NB4 (cell line): ENCODE results near the gene EXOSC7.

Experiments used
- DNase-seq: peaks from one replicate; pipeline ENCODE4 v3.0.0; 2010; ENCODE audit warnings: low read depth
- H3K4me3 ChIP-seq: one replicate; pipeline ENCODE4 v1.5.1; 2011; ENCODE audit warnings: mild to moderate bottlenecking, low read depth, low read length, moderate library complexity
- MAX ChIP-seq: IDR thresholded peaks from 2 replicates; pipeline ENCODE4 v1.6.1; 2011; ENCODE audit warnings: low read depth, low read length
- MYC ChIP-seq: IDR thresholded peaks from 2 replicates; pipeline ENCODE4 v1.6.1; 2011; ENCODE audit warnings: low read depth, low read length
- POLR2A ChIP-seq: IDR thresholded peaks from 2 replicates; pipeline ENCODE4 v1.6.1; 2011; ENCODE audit warnings: mild to moderate bottlenecking; ENCODE audit not compliant: insufficient read length; ENCODE audit errors: extremely low read depth
- TF ChIP-seq, protein P1 (sequence below): IDR thresholded peaks from one replicate; pipeline ENCODE4 v1.5.1; 2012; ENCODE audit warnings: low read depth, low read length

The EXOSC7 gene

DNA sequence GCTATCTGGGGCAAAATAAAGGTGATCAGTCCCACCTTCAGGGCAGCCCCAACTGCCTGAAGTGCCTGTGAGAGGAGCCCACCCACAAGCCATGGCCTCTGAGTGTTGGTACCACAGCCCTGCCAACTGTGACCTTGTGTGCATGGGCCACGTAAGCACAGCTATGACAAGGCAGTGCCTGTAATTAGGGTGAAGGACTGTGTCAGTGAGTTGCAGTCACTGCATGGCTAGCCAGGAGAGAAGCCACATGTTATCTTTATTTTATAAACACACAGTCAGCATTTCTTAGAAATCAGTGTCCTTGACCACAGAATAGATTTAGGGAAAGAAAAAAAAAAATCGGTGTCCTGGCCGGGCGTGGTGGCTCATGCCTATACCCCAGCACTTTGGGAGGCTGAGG lies 24.8 kb downstream of the EXOSC7 start:
- no peak overlapping the region for H3K4me3 ChIP-seq
- no peak for DNase-seq
- TF ChIP-seq MAX = no peak
- no peak for TF ChIP-seq POLR2A
- TF ChIP-seq, protein P1, sequence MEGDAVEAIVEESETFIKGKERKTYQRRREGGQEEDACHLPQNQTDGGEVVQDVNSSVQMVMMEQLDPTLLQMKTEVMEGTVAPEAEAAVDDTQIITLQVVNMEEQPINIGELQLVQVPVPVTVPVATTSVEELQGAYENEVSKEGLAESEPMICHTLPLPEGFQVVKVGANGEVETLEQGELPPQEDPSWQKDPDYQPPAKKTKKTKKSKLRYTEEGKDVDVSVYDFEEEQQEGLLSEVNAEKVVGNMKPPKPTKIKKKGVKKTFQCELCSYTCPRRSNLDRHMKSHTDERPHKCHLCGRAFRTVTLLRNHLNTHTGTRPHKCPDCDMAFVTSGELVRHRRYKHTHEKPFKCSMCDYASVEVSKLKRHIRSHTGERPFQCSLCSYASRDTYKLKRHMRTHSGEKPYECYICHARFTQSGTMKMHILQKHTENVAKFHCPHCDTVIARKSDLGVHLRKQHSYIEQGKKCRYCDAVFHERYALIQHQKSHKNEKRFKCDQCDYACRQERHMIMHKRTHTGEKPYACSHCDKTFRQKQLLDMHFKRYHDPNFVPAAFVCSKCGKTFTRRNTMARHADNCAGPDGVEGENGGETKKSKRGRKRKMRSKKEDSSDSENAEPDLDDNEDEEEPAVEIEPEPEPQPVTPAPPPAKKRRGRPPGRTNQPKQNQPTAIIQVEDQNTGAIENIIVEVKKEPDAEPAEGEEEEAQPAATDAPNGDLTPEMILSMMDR = no peak
- no peak for TF ChIP-seq MYC

- DNase-seq = no peak
- no peak overlapping the region for H3K4me3 ChIP-seq
- no peak for TF ChIP-seq MYC
- TF ChIP-seq POLR2A = no peak
- TF ChIP-seq MAX = no peak
- TF ChIP-seq, protein P1 = no peak
Observed at GRCh38 chr3:45001738-45002137, 25.7 kb downstream of the EXOSC7 start.

DNA sequence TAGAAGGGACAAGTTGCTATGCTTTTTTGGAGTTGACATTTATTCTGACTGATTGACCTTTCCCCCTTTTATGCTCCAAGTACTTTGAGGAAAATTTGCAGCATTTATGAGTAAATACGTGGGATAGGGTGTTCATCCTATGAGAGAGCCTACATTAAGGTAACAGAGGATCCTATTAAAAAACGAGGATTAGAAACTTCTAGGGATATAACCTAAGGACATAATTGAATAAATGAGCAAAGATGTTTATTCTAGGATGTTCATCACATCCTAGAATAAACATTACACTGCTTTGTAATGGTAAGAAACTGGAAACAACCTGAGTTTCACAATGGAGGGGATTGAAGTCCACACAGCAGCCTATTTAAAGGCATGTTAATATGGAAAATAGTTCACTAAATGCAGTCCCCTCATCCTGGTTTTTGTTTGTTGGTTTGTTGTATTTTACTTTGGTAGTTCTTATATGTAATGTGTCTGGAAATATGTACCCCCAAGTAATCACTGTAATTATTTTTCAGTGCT lies 26.2 kb downstream of the EXOSC7 start:
- DNase-seq = no peak
- no peak overlapping the region for H3K4me3 ChIP-seq
- no peak for TF ChIP-seq MYC
- no peak for TF ChIP-seq POLR2A
- TF ChIP-seq, protein P1 = no peak
- no peak for TF ChIP-seq MAX

DNA sequence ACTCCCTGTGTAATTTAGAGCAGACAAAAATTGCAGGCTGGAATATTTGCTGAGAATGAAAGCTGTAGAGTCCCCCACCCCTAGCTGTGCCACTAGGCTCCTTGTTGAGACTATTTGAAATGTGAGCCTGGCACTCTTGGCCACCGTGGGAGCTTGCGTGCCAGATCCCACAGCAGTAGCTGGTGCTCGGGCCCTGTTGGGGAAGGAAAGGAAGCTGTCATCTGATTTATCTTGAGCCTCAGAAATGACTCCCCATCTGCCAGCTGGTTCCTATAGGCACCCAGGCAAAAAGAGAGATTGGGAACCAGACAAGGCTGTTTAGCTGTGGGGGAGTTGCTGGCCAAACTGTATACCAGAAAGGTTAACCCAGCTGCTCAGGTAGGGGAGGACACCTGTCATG lies 26.7 kb downstream of the EXOSC7 start:
- DNase-seq = no peak
- TF ChIP-seq, protein P1 = no peak
- TF ChIP-seq MYC = no peak
- TF ChIP-seq MAX = no peak
- no peak for TF ChIP-seq POLR2A

GRCh38 chr3:45003406-45003805 lies 27.4 kb downstream of the EXOSC7 start:
- no peak for DNase-seq
- TF ChIP-seq MAX = no peak
- no peak for TF ChIP-seq MYC
- no peak for TF ChIP-seq POLR2A
- TF ChIP-seq, protein P1 = no peak
- no peak overlapping the region for H3K4me3 ChIP-seq

More for the DNA sequence above, 26.7 kb downstream of the EXOSC7 start:
- H3K4me3 ChIP-seq = no peak overlapping the region

DNA sequence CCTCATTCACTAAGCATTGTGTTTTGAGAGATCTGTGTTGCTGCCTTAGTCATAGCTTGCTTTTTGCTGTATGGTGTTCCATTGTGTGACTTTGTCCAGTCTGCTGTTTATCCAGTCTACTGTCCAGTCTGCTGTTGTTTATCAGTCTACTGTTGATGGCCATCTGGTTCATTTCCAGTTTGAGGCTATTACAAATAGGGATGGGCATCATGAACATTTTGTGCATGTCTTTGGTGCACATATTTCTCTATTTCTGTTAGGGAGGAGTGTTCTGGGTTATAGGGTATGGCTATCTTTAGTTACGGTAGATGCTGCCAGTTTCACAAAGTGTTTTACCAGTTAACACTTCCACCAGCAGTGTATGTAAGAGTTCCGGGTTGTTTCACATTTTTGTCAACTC lies 27.8 kb downstream of the EXOSC7 start:
- DNase-seq = no peak
- TF ChIP-seq MYC = no peak
- no peak for TF ChIP-seq MAX
- TF ChIP-seq POLR2A = no peak
- TF ChIP-seq, protein P1 = no peak
- H3K4me3 ChIP-seq = no peak overlapping the region
